ENCODE results near the gene ADORA3.

The ADORA3 gene

DNA sequence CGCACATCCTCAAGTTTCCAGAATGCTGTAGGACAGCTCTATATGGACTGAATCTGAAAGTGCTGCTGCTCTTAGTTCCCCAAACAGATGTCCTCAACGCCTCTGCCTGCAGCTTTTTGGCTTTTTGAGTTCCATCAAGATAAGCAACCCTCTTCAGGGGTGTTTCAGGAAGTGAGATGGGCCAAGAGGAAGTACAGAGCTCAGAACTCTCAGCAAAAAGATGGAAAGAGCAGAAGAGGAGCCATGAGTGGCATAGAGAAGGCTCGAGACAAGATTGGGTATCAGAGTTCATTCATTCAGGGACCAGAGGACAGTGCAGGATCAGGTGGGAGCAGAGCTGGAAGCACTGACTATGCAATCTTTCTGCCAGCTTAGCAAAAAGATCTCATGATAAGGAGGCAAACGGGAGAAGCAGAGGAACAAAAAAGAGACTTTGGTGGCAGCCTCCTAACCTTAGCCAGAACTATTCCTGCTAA lies at the start of gene ADORA3, which contains the start of gene TMIGD3:
Gene ADORA3 (minus strand): TSS at position 49 of the 476 bp plus-strand sequence. CDS start 279 bp downstream, outside the sequence.
Gene TMIGD3 (minus strand): TSS at position 49 of the 476 bp plus-strand sequence. CDS start 279 bp downstream, outside the sequence.
- H3F3A ChIP-seq (ENCODE audit: insufficient read depth, low read length) = peaks cover 16% of the 10 kb centered on the region
- no peaks in the 10 kb centered on the region for H3K79me2 ChIP-seq (ENCODE audit: low read length)
- no peaks in the 10 kb centered on the region for H3K9me3 ChIP-seq (replicated peaks; ENCODE audit: insufficient read depth, low read length)
- H3K27ac ChIP-seq (ENCODE audit: low read length) = no peak within 1 kb of the TSS
- H3K4me3 ChIP-seq (ENCODE audit: low read length) = no peak within 1 kb of the TSS
- no peaks in the 10 kb centered on the region for H3K36me3 ChIP-seq (replicated peaks; ENCODE audit: insufficient read depth, low read length)
- TF ChIP-seq EZH2phosphoT487 (IDR thresholded peaks at IDR 0.05; ENCODE audit: low read length) = no peak
- no peak for TF ChIP-seq CTCF (IDR thresholded peaks at IDR 0.05; ENCODE audit: low read length)
- TF ChIP-seq EZH2 (optimal IDR thresholded peaks at IDR 0.05; ENCODE audit: low read depth, low read length) = no peak
- H3K9ac ChIP-seq (ENCODE audit: low read length) = no peak within 1 kb of the TSS
- no peaks in the 10 kb centered on the region for H3K27me3 ChIP-seq (replicated peaks; ENCODE audit: insufficient read depth, low read length)
- no peak within 1 kb of the TSS for H2AFZ ChIP-seq (ENCODE audit: low read length)
- H3K9me2 ChIP-seq (replicated peaks; ENCODE audit: insufficient read depth, low read length) = no peaks in the 10 kb centered on the region
- H4K20me1 ChIP-seq (ENCODE audit: insufficient read depth, low read length) = no peaks in the 10 kb centered on the region
- H3K4me1 ChIP-seq (ENCODE audit: low read length) = peaks cover 29% of the 10 kb centered on the region
- no peak within 1 kb of the TSS for H3K4me2 ChIP-seq (ENCODE audit: low read depth, low read length)
- no peak for DNase-seq

DNA sequence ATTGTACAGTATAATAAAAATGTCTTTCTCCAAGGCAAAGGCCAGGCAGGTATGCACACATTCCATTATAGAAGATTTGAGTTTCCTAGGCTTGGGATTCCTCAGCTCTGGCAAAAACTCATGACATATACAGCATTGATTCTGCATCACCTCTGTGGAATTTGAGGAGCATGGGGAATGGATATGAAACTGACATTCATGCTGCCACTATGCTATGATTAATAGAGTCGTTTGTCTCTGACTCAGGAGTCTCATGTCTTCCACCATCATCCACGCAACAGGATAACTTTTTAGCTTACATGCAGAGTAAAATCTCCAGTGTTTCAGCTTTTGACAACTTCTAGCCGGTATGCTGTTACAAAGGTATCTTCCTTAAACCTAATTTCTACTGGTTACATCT lies 49.8 kb upstream of the ADORA3 start:
- no peak for TF ChIP-seq EZH2 (optimal IDR thresholded peaks at IDR 0.05; ENCODE audit: low read depth, low read length)
- H3F3A ChIP-seq (ENCODE audit: insufficient read depth, low read length) = no peaks in the 10 kb centered on the region
- H4K20me1 ChIP-seq (ENCODE audit: insufficient read depth, low read length) = no peaks in the 10 kb centered on the region
- no peak overlapping the region for H3K4me2 ChIP-seq (ENCODE audit: low read depth, low read length)
- H3K4me1 ChIP-seq (ENCODE audit: low read length) = no peaks in the 10 kb centered on the region
- no peaks in the 10 kb centered on the region for H3K27me3 ChIP-seq (replicated peaks; ENCODE audit: insufficient read depth, low read length)
- no peaks in the 10 kb centered on the region for H3K9me2 ChIP-seq (replicated peaks; ENCODE audit: insufficient read depth, low read length)
- H3K27ac ChIP-seq (ENCODE audit: low read length) = no peak overlapping the region
- DNase-seq = no peak
- no peak overlapping the region for H2AFZ ChIP-seq (ENCODE audit: low read length)
- H3K79me2 ChIP-seq (ENCODE audit: low read length) = no peaks in the 10 kb centered on the region
- no peak overlapping the region for H3K9ac ChIP-seq (ENCODE audit: low read length)
- H3K4me3 ChIP-seq (ENCODE audit: low read length) = no peak overlapping the region
- no peaks in the 10 kb centered on the region for H3K9me3 ChIP-seq (replicated peaks; ENCODE audit: insufficient read depth, low read length)
- H3K36me3 ChIP-seq (replicated peaks; ENCODE audit: insufficient read depth, low read length) = no peaks in the 10 kb centered on the region

- Histone ChIP-seq H3F3A (ENCODE audit: insufficient read depth, low read length) (no peaks in the 10 kb centered on the region), H4K20me1 (ENCODE audit: insufficient read depth, low read length) (no peaks in the 10 kb centered on the region), H3K9me3 (replicated peaks; ENCODE audit: insufficient read depth, low read length) (no peaks in the 10 kb centered on the region), H3K36me3 (replicated peaks; ENCODE audit: insufficient read depth, low read length) (no peaks in the 10 kb centered on the region), H3K9ac (ENCODE audit: low read length) (no peak overlapping the region), H3K27me3 (replicated peaks; ENCODE audit: insufficient read depth, low read length) (no peaks in the 10 kb centered on the region), H3K9me2 (replicated peaks; ENCODE audit: insufficient read depth, low read length) (no peaks in the 10 kb centered on the region), H3K79me2 (ENCODE audit: low read length) (no peaks in the 10 kb centered on the region), H3K4me3 (ENCODE audit: low read length) (no peak overlapping the region), H3K4me2 (ENCODE audit: low read depth, low read length) (no peak overlapping the region), H3K27ac (ENCODE audit: low read length) (no peak overlapping the region), H3K4me1 (ENCODE audit: low read length) (no peaks in the 10 kb centered on the region), H2AFZ (ENCODE audit: low read length) (no peak overlapping the region)
- DNase-seq = no peak
- no peak for TF ChIP-seq EZH2phosphoT487 (IDR thresholded peaks at IDR 0.05; ENCODE audit: low read length)
- no peak for TF ChIP-seq EZH2 (optimal IDR thresholded peaks at IDR 0.05; ENCODE audit: low read depth, low read length)
- TF ChIP-seq CTCF (IDR thresholded peaks at IDR 0.05; ENCODE audit: low read length) = no peak
These were observed 49.2 kb upstream of the ADORA3 start for GRCh38 chr1:111552587-111552986.

DNA sequence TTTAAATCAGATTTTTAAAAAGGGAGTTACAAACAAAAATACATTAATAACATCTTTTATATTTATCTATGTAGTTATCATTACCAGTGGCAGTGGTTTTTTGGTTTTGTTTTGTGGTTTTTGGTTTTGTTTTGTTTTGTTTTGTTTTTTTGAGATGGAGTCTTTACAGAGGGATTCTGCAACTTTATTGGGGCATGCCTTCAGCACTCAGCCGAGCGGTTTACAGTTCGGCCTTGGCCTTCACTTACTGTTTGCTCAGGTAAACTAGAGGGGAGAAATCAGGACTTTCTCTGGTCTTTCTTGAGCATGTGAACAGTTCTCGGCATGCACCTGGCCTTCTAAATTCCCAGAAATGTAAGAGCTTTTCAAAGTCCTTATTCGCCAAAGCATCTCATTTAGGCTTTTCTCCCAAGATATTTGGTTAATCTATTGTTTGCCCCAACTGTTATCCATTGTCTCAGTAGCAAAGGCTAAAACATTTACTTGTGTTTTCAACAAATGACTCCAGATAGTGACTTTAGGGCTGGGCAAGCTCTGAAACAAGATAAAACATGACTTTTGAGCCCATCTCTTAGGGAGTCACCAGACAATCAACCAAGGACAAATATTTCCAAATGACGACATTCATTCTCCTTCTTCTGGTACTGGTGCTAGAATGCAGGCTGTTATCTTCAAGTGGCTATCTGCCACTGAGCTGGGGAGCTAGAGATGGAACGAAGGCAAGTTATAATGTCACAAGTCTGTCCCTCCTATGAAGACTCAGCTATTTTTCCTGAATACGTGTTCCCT lies 48.4 kb upstream of the ADORA3 start:
- H2AFZ ChIP-seq (ENCODE audit: low read length) = no peak overlapping the region
- no peaks in the 10 kb centered on the region for H3F3A ChIP-seq (ENCODE audit: insufficient read depth, low read length)

More for the DNA sequence above, 48.4 kb upstream of the ADORA3 start:
- no peaks in the 10 kb centered on the region for H3K36me3 ChIP-seq (replicated peaks; ENCODE audit: insufficient read depth, low read length)
- no peak overlapping the region for H3K27ac ChIP-seq (ENCODE audit: low read length)
- no peaks in the 10 kb centered on the region for H3K9me2 ChIP-seq (replicated peaks; ENCODE audit: insufficient read depth, low read length)
- no peaks in the 10 kb centered on the region for H3K27me3 ChIP-seq (replicated peaks; ENCODE audit: insufficient read depth, low read length)
- no peaks in the 10 kb centered on the region for H3K9me3 ChIP-seq (replicated peaks; ENCODE audit: insufficient read depth, low read length)
- no peak for TF ChIP-seq EZH2 (optimal IDR thresholded peaks at IDR 0.05; ENCODE audit: low read depth, low read length)
- no peak for TF ChIP-seq EZH2phosphoT487 (IDR thresholded peaks at IDR 0.05; ENCODE audit: low read length)
- no peak for TF ChIP-seq CTCF (IDR thresholded peaks at IDR 0.05; ENCODE audit: low read length)
- H3K79me2 ChIP-seq (ENCODE audit: low read length) = no peaks in the 10 kb centered on the region
- no peak overlapping the region for H3K9ac ChIP-seq (ENCODE audit: low read length)
- H3K4me3 ChIP-seq (ENCODE audit: low read length) = no peak overlapping the region
- H4K20me1 ChIP-seq (ENCODE audit: insufficient read depth, low read length) = no peaks in the 10 kb centered on the region
- H3K4me2 ChIP-seq (ENCODE audit: low read depth, low read length) = no peak overlapping the region
- no peaks in the 10 kb centered on the region for H3K4me1 ChIP-seq (ENCODE audit: low read length)
- DNase-seq = no peak
